HG03045 (cell line): ENCODE results near the gene SLAIN1.
A peak's percentile ranks its signal among the peaks of the same experiment; 100 is the strongest.

Experiments used
- ATAC-seq: cut with Tn5 transposase; IDR thresholded peaks from one replicate; pipeline ENCODE4 v1.9.1; 2021; ENCODE audit warnings: mild to moderate bottlenecking, moderate library complexity; ENCODE audit not compliant: unreplicated experiment

SLAIN1 gene

GRCh38 chr13:77749344-77749880, 51.9 kb downstream of the SLAIN1 start:
- no peak for ATAC-seq

GRCh38 chr13:77751513-77752456, 54.3 kb downstream of the SLAIN1 start:
- peak; percentile 82 for ATAC-seq

GRCh38 chr13:77752512-77753069, 55.1 kb downstream of the SLAIN1 start:
- no peak for ATAC-seq

- no peak for ATAC-seq
Observed at GRCh38 chr13:77760893-77761292, 63.4 kb downstream of the SLAIN1 start.

- ATAC-seq, result no peak
Observed at GRCh38 chr13:77767413-77767812, 69.9 kb downstream of the SLAIN1 start.

GRCh38 chr13:77774181-77774580, 76.7 kb downstream of the SLAIN1 start:
- no peak for ATAC-seq

GRCh38 chr13:77776704-77777103, 79.2 kb downstream of the SLAIN1 start:
- no peak for ATAC-seq

GRCh38 chr13:77779552-77780272, 82.2 kb downstream of the SLAIN1 start:
- ATAC-seq, result no peak

GRCh38 chr13:77781808-77782207, 84.3 kb downstream of the SLAIN1 start:
- ATAC-seq, result no peak

- ATAC-seq, result no peak
Observed at GRCh38 chr13:77784515-77784914, 87.0 kb downstream of the SLAIN1 start.

- ATAC-seq, result no peak
Observed at GRCh38 chr13:77786695-77787287, 89.3 kb downstream of the SLAIN1 start.

GRCh38 chr13:77789376-77789775, 91.9 kb downstream of the SLAIN1 start:
- no peak for ATAC-seq

GRCh38 chr13:77800219-77800618, 102.7 kb downstream of the SLAIN1 start:
- ATAC-seq, result no peak

- ATAC-seq, result no peak
Observed at GRCh38 chr13:77806518-77806917, 109.0 kb downstream of the SLAIN1 start.

GRCh38 chr13:77807431-77808135, 110.1 kb downstream of the SLAIN1 start:
- ATAC-seq, result no peak

- ATAC-seq, result no peak
Observed at GRCh38 chr13:77810430-77810829, 112.9 kb downstream of the SLAIN1 start.

GRCh38 chr13:77810878-77811277, 113.4 kb downstream of the SLAIN1 start:
- no peak for ATAC-seq

GRCh38 chr13:77811381-77811780, 113.9 kb downstream of the SLAIN1 start:
- ATAC-seq, result no peak

GRCh38 chr13:77811981-77812380, 114.5 kb downstream of the SLAIN1 start:
- ATAC-seq, result no peak
